GM08714 (cell line): ENCODE measurements around the gene ZDHHC8.

Experiments used
- H3K4me3 ChIP-seq: fragments of 200-500 bp; sonication (Bioruptor generic); 2 replicates; pipeline ENCODE4 v1.5.1; 2014; ENCODE audit warnings: mild to moderate bottlenecking, low read length, inconsistent platforms
- ZNF274 ChIP-seq: IDR thresholded peaks from 2 replicates; pipeline ENCODE4 v1.6.1; 2012; ENCODE audit warnings: mild to moderate bottlenecking, low read depth, low read length

ZDHHC8 gene

DNA sequence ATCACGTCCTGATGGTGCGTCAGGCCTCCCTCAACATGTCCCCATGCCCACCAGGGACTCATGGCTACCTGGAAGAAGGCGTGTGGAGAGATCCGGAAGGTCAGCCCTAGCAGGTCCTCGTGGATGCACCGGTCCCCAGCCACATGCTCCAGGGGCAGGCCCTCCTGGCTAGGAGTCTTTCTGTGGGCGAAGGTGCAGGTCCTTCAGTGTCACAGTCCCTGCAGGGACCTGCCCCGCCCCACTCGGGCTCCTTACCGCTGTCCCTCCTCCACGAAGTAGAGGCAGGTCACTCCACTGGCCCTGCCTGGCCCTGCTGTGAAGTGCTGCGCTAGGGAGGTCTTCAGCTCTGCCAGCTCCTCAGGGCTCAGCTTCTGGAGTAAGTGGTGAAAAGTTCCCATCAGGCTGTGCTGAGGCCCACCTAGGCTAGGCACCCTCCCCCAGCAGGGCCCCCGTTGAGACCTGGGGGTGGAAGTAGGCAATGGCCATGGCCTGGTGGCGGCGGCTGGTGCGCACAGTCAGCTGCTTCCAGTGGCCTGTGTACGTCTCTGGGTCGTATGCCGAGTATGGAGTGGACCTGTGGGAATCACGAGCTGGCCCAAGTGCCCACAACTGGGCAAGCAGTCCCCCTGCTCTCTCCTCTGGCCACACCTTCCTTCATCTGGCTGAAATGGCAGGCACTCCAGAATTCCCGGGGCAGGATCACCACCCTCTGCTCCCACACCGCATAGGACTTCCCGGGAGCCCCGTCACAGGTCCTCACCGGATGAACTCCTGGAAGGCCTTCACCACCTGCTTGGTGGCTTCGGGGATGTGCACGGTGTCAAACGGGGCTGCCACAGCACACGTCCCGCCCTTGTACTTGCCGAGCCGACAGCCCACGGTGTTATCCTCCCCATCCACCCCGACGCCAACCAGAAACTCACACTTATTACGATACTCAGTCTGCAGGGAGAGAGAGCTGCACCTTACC lies 16.8 kb upstream of the ZDHHC8 start:
- TF ChIP-seq ZNF274 = no peak
- H3K4me3 ChIP-seq = no peak overlapping the region

DNA sequence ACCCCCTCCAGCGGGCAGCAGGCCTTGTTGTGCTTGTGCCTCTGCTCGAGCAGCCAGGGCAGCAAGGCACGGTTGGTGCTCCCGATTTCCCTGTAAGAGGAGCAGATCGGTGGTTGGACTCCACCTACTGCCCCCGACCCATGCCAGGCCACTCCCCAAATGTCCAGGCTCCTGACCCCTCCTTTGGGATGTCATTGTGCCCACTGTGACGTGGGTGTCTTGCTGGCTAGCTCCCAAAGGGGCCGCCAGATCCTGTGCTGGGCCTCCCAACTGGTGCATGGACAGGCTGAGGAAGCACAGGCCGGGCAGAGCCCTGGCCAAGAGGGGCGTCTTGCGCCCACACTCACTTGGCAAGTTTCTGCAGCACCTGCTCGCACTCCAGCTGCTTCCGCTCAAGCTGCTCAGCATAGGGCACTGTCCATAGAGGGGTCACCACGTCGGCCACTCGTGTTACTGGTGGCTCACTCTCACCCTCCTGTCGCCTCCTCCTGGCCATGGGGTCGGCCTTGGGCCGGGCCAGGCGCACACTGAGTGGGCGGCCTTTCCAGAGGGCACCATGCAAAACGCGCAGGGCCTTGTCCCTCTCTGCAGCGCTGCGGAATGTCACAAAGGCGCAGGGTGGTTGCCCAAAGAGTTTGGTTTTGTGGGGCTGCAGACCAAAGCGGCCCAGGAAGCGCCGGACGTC lies 15.8 kb upstream of the ZDHHC8 start, which contains the start of gene RANBP1:
Gene RANBP1, plus strand, starts transcription at position 414 of the 685 bp plus-strand sequence. Its CDS starts 81 bp downstream, at position 495.
- peak within 1 kb of the TSS; percentile 89 for H3K4me3 ChIP-seq
- TF ChIP-seq ZNF274 = no peak

DNA sequence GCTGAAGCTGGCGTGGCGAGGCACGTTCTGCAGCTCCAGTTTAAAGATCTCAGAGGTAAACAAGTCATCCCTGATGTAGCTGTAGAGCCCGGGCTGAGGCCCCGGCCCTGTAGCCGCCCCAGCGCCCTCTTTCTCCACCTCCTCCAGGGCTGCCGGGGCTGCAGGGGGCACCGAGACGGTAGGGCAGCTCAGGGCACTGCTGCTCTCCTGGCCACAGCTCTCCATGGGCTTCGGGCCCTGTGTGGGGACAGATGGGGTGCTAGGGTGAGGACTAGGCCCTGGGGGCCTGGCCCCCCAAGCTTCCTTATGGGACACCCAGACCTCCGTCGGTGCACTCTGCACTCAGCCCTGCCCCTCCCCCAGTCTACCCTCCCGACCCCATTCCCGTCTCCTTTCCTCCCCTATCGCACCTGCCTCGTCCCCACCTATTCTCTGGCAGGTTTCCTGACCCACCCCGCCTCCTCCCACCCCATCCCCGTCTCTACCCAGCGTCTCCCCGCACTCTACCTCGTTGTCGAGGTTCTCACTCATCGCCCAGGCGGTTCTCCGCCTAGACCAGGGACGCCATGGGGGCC lies 15.1 kb upstream of the ZDHHC8 start:
- no peak for TF ChIP-seq ZNF274
- peak overlapping the region; percentile 89 for H3K4me3 ChIP-seq

DNA sequence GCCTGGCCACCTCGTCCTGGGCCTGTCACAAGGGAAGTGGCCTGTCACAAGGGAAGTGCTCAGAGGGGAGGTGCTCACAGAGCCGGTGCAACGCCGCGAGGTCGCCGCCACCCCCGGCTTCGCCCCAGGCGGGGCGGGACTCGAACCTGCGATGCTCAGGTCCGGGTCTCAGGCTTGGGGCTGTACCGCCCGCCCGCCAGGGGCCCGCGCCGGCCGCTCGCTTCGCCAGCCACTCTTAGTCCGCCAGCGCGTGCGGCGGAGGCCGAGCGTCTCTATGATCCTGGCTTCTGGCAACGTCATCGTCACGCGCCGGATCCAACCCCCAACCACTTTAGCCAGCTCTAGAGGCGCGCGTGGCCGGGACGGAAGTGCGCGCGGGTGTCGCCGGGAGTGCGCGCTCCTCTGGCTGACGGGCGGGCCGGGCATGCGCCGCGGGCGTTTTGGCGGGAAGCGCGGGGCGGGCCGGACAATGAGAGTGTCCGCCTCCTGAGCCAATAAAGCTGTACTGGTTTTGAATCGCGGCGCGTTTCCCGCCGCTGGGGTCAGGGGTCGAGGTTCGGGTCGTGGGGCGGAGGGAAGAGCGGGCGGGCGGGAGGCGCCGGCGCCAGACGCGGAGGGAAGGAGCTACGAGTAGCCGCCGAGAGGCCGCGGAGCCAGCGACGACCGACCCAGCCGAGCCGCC lies 14.5 kb upstream of the ZDHHC8 start, which contains the start of gene TRMT2A:
Gene TRMT2A, minus strand, starts transcription at position 276 of the 682 bp plus-strand sequence. CDS start 320 bp downstream, outside the sequence.
- TF ChIP-seq ZNF274 = no peak
- H3K4me3 ChIP-seq = peak within 1 kb of the TSS; percentile 89

DNA sequence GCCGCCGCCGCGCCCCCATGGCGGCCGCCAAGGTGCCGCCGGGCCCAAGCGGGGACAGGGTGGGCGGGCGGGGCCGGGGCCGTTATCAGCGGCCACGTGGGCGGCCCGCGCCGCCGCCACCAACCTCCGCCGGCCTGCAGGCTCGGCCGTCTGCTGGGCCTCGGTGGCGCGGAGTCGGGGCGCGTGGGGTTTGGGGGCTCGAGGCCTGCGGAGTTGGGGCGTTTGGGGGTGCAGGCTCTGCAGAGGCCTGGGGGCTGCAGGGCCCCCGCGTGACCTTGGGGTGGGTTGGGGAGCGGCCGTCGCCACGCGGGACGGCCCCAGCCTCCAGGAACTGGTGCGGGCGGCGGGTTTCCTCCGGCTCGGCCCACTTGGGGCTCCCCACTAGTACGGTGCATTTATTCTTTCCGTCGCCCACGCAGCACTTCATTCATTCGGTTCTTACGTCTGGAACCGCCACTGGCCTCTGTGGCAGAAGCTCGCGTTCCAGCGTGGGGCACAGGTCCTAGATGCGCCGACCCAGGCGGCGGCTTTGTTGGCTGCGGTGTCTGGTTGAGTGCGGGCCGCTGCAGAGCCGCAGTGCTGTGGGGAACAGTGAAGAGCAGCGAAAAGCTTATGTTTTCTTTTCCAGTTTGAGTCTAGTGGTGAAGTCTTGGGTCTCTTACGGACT lies 13.8 kb upstream of the ZDHHC8 start:
- peak overlapping the region; percentile 83 for H3K4me3 ChIP-seq
- no peak for TF ChIP-seq ZNF274

DNA sequence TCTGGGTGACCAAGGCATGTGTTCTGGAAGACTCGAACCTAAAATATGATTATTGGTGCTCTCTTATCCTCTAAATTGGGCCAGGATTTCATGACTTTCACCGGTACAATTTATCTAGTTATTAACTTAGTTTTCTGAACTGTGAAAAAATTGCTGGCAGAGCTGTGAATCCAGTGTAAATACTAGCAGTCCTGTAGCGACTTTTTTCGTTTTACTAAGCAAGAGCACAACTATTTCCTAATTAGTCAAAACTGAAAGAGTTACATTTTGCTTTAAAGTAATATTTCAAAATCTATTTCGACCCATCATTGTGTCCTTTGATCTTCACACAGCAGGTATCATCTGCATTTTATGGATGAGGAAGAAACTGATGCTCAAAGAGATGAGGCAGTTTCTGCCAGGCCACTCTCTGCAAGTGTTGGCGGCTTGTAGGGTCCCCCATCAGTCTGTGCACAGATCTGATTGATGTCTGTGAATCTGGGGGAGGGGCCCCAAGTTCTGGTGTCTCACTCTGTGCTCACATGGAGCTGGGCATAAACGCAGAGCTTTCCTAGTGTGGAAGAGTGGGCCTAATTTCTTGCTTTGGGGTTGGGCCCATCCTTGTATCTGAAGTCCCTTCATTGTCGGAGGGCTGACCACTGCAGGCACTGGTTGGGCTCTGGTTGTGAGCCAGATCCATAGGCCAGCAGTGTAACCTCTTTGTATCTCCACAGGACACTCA lies 13.1 kb upstream of the ZDHHC8 start:
- H3K4me3 ChIP-seq = peak overlapping the region; percentile 83
- TF ChIP-seq ZNF274 = no peak

DNA sequence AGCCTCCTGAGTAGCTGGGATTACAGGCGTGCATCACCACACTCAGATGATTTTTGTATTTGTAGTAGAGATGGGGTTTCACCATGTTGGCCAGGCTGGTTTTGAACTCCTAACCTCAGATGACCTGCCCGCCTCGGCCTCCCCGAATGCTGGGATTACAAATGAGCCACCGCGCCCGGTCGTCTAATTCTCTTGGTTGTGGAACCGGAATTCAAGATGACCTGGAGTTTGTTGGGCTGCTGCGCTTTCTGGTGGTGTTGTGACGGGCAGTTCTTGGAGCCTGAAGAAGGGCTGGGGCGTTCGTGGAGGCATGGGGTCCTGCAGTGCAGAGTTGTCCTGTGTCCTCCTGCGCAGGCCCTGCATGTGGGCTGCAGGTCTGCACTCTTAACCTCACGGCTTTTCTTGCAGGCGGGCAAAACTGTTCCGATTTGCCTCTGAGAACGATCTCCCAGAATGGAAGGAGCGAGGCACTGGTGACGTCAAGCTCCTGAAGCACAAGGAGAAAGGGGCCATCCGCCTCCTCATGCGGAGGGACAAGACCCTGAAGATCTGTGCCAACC lies 9.7 kb upstream of the ZDHHC8 start:
- no peak overlapping the region for H3K4me3 ChIP-seq
- no peak for TF ChIP-seq ZNF274

DNA sequence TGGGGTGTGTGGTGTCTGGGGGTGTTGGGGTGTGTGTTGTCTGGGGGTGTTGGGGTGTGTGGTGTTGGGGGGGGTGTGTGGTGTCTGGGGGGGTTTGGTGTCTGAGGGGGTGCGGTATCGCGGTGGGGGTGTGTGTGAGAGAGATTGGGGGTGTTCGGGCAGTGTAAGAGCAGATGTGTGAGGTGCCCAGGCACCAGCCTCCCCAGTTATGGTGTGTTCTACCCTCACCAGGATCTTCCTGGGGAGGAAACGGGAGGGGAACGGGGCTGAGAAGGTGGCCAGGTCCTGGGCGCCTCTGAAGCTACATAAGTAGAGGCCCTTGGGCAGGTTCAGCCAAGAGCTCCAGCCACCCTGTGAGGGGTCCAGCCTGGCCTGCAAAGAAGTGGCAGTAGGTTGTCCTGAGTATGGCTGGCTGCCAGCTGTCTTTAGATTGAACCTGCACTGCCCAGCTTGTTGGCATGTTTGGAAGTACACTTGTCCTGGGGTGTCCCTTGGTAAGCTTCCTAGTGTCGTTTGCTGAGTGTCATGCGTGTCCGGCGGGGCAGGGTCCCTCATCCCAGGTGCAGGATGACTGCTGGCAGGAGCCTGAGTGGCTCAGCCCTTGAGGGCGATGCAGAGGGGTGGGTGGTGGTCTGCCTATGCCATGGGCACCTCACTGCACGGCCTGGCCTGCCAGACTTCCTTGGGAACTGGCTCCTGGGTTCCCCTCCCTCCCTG lies 8.1 kb upstream of the ZDHHC8 start:
- no peak for TF ChIP-seq ZNF274
- no peak overlapping the region for H3K4me3 ChIP-seq

DNA sequence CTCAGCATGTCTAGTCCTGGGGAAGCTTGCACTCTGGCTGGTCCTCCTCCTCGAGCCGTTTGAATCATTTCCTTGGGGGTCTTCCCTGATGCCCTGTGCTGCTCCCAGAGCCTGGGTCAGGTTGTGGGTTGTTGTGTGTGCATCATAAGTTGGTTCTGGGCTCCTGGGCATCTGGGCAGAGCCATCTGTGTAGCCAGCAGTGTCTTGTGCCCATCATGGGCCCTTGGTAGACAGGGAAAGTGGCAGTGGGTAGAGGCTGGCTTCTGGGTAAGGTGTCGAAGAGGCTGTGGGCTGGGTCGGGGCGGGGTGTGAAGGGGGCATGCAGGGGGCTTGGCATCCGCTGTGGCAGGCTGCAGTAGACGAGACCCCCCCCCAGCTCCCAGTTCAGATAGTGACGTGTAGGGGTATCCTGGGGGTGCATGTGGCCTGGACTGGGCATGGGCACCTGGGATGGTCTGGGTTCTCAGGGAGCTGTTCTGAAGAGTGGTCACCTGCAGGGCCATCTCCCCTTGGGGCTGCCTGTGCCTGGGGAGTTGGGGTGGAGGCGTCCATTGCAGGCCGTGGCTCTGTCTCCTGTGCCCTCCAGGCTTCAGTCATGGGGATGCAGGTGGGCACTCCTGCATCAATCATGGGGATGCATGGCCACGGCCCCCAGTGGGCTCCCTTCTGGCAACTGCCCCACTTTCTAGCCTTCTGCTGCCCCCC lies 7.4 kb upstream of the ZDHHC8 start:
- no peak overlapping the region for H3K4me3 ChIP-seq
- no peak for TF ChIP-seq ZNF274

DNA sequence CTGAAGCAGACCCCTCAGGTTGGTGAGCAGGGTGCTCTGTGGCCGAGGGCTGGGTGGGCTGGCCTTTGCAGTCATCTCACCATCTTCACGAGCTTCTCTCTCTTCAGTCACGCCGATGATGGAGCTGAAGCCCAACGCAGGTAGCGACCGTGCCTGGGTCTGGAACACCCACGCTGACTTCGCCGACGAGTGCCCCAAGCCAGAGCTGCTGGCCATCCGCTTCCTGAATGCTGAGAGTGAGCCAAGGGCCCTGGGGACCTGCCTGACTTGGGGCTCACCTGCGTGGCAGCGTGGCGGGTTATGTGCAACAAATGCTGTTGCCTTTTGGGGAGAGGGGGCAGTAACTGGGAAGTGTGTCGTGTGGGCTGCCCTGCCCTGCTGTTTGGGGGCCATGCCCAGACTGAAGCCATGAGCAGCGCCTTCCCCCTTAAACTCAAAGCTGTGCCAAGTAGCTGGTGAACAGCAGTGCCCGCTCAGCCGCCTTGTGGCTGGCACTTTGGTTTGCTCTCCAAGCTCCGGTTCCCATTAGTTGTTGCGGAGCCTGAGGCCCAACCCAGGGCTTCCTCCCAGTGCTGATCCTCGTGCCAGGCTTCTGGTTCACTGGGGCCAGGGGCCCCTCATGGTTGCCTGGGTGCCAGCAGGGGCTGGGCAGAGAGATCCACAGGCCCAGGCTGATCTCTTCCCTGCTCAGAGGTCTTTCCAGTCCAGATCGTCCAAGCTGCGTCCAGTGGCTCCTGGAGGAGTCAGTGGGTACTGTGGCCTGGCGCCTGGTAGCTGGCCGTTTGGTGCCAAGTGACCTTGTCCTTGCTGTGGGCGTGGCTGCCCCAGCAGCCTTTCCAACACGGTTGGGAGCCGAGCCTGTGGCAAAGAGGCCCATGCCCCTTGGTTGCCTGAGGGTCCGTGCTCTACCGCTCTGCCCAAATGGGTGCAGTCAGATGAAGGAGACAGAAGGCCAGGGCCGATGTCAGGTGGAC lies 6.1 kb upstream of the ZDHHC8 start:
- TF ChIP-seq ZNF274 = no peak
- no peak overlapping the region for H3K4me3 ChIP-seq
